ENCODE data around the gene SETMAR. TPM values are rescaled to one million over a fixed set of nuclear protein-coding genes. Genes with fewer than 3 reads are reported as not detected.

The SETMAR gene
- total RNA-seq, 1 donor from 2014 or later, result 34.5 TPM

DNA sequence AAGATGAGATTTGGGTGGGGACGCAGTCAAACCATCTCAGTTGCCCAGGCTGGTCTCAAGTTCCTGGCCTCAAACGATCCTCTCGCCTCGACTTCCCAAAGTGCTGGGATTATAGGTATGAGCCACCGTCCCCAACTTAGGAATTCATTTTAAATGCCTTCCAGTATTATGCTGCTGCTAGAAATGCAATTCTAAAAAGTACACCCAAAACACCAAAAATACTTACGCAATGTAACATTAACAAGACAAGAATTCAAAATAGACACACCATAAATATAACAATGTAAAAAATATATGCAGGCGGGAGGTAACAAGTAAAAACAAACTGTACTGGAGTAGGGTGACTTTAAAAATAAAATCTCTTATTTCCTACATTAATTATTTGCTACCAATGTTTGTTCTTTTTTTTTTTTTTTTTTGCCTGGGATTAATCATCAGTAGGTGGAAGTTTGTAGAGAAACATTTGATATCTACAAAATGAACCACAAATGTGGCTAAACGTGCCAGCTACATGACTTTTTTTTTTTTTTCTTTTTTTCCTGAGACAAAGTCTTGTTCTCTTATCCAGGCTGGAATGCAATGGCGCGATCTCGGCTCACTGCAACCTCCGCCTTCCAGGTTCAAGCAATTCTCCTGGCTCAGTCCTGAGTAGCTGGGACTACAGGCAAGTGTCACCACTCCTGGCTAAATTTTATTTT is 56.8 kb downstream of the SETMAR start:
- no peak for DNase-seq (ENCODE audit: extremely low spot score, unreplicated experiment)
- H3K27ac Mint-ChIP-seq, result no peak overlapping the region
- H3K4me3 Mint-ChIP-seq, result no peak overlapping the region
- TF ChIP-seq CTCF (conservative IDR thresholded peaks at IDR 0.05), result no peak
- no peaks in the 10 kb centered on the region for H3K27me3 Mint-ChIP-seq
- peaks cover 12% of the 10 kb centered on the region for H3K36me3 Mint-ChIP-seq
- no peaks in the 10 kb centered on the region for H3K9me3 Mint-ChIP-seq
- peaks cover 18% of the 10 kb centered on the region for H3K4me1 Mint-ChIP-seq (ENCODE audit: unreplicated experiment)

GRCh38 chr3:4360817-4361216 is 57.6 kb downstream of the SETMAR start:
- Mint-ChIP-seq H3K4me1 (ENCODE audit: unreplicated experiment) (peaks cover 12% of the 10 kb centered on the region), H3K36me3 (peaks cover 12% of the 10 kb centered on the region)

DNA sequence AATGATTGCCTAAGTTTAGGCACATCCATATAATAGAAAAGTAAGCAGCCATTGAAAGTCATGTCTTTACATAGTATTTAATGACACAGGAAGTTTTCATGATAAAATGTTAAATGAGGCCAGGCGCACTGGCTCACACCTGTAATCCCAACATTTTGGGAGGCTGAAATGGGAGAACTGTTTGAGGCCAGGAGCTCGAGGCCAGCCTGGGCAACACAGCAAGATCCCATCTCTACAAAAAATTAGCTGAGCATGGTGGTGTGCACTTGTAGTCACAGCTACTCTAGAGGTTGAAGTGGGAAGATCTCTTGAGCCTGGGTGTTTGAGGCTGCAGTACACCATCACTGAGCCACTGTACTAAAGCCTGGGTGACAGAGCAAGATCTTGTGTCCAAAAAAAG is 59.4 kb downstream of the SETMAR start:
- H3K4me3 Mint-ChIP-seq, result no peak overlapping the region
- DNase-seq (ENCODE audit: extremely low spot score, unreplicated experiment), result no peak
- H3K4me1 Mint-ChIP-seq (ENCODE audit: unreplicated experiment), result no peaks in the 10 kb centered on the region
- no peak for TF ChIP-seq CTCF (conservative IDR thresholded peaks at IDR 0.05)
- H3K9me3 Mint-ChIP-seq, result no peaks in the 10 kb centered on the region
- no peaks in the 10 kb centered on the region for H3K27me3 Mint-ChIP-seq
- H3K36me3 Mint-ChIP-seq, result peaks cover 12% of the 10 kb centered on the region
- H3K27ac Mint-ChIP-seq, result no peak overlapping the region

More at GRCh38 chr3:4360817-4361216, 57.6 kb downstream of the SETMAR start:
- no peaks in the 10 kb centered on the region for H3K9me3 Mint-ChIP-seq
- no peak for TF ChIP-seq CTCF (conservative IDR thresholded peaks at IDR 0.05)
- no peak overlapping the region for H3K27ac Mint-ChIP-seq
- no peak overlapping the region for H3K4me3 Mint-ChIP-seq
- H3K27me3 Mint-ChIP-seq, result no peaks in the 10 kb centered on the region
- DNase-seq (ENCODE audit: extremely low spot score, unreplicated experiment), result no peak

Other genes starting within 250 kb of the SETMAR start
- gene SUMF1, start 163.9 kb downstream of the SETMAR start, total RNA-seq (ENCODE audit: low replicate concordance), result 27.9 and 49.6 TPM in 2 replicates
- 22.0 and 45.9 TPM in 2 replicates for gene ITPR1, start 190.0 kb downstream of the SETMAR start, total RNA-seq (ENCODE audit: low replicate concordance)